ENCODE results near the gene DDX3X. TPM values are rescaled to one million over a fixed set of nuclear protein-coding genes. Genes with fewer than 3 reads are reported as not detected.

Gene DDX3X
- total RNA-seq, 2 donors from 2014 or later = 218 to 274 TPM

DNA sequence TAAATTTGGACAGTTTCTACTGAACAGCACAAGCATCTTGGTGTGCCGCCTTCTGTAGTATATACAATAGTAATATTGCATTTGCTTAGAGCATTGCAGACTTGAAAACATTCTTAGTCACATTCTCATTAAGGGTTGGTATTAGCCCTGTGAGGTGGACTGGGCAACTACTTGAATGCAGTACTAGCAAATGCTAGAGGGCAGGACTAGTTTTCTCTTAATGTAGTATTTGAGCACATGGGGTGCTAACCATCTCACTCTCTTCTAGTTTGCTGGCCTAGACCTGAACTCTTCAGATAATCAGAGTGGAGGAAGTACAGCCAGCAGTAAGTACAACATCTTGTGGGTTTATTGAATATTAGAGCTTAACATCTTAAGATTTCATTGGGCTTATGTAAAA lies 3.2 kb downstream of the DDX3X start:
- no CpG with 5 or more reads among the region's 1 CpG for WGBS, 2 experiments (ENCODE audit: insufficient coverage in 1 of 2, insufficient read length in 1 of 2)
- H3K27ac ChIP-seq (ENCODE audit: low read depth, low read length) = no peak overlapping the region
- no peaks in the 10 kb centered on the region for H3K27me3 ChIP-seq (ENCODE audit: control insufficient read depth, insufficient read depth, low read length, poor library complexity, severe bottlenecking)
- no peaks in the 10 kb centered on the region for H3K9me3 ChIP-seq (ENCODE audit: control insufficient read depth, low read length)
- DNase-seq = no peak
- TF ChIP-seq, protein P1, sequence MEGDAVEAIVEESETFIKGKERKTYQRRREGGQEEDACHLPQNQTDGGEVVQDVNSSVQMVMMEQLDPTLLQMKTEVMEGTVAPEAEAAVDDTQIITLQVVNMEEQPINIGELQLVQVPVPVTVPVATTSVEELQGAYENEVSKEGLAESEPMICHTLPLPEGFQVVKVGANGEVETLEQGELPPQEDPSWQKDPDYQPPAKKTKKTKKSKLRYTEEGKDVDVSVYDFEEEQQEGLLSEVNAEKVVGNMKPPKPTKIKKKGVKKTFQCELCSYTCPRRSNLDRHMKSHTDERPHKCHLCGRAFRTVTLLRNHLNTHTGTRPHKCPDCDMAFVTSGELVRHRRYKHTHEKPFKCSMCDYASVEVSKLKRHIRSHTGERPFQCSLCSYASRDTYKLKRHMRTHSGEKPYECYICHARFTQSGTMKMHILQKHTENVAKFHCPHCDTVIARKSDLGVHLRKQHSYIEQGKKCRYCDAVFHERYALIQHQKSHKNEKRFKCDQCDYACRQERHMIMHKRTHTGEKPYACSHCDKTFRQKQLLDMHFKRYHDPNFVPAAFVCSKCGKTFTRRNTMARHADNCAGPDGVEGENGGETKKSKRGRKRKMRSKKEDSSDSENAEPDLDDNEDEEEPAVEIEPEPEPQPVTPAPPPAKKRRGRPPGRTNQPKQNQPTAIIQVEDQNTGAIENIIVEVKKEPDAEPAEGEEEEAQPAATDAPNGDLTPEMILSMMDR (conservative IDR thresholded peaks at IDR 0.05) = no peak
- H3K9ac ChIP-seq (ENCODE audit: extremely low read depth, low read length, poor library complexity, severe bottlenecking) = peak overlapping the region; percentile 99
- Mint-ChIP-seq H3K27ac (no peak overlapping the region), H3K36me3 (ENCODE audit: low read depth) (peaks cover 50% of the 10 kb centered on the region), H3K9me3 (peaks cover 28% of the 10 kb centered on the region), H3K4me3 (peak overlapping the region; percentile 95), H3K27me3 (ENCODE audit: insufficient read depth) (no peaks in the 10 kb centered on the region), H3K4me1 (peaks cover 3% of the 10 kb centered on the region)
- peak overlapping the region; percentile 96 for H3K4me3 ChIP-seq (ENCODE audit: low read length)
- peaks cover 53% of the 10 kb centered on the region for H3K36me3 ChIP-seq (ENCODE audit: control insufficient read depth, insufficient read depth, low read length)
- H3K4me1 ChIP-seq (ENCODE audit: control insufficient read depth, insufficient read depth, low read length) = no peaks in the 10 kb centered on the region

GRCh38 chrX:41338436-41338835 lies 4.5 kb downstream of the DDX3X start:
- peaks cover 3% of the 10 kb centered on the region for H3K4me1 Mint-ChIP-seq
- peaks cover 28% of the 10 kb centered on the region for H3K9me3 Mint-ChIP-seq
- Histone ChIP-seq H3K9ac (ENCODE audit: extremely low read depth, low read length, poor library complexity, severe bottlenecking) (peak overlapping the region; percentile 99), H3K4me1 (ENCODE audit: control insufficient read depth, insufficient read depth, low read length) (no peaks in the 10 kb centered on the region), H3K4me3 (ENCODE audit: low read length) (peak overlapping the region; percentile 96), H3K9me3 (ENCODE audit: control insufficient read depth, low read length) (no peaks in the 10 kb centered on the region), H3K27me3 (ENCODE audit: control insufficient read depth, insufficient read depth, low read length, poor library complexity, severe bottlenecking) (no peaks in the 10 kb centered on the region), H3K36me3 (ENCODE audit: control insufficient read depth, insufficient read depth, low read length) (peaks cover 66% of the 10 kb centered on the region), H3K27ac (ENCODE audit: low read depth, low read length) (no peak overlapping the region)
- no peaks in the 10 kb centered on the region for H3K27me3 Mint-ChIP-seq (ENCODE audit: insufficient read depth)
- H3K27ac Mint-ChIP-seq = no peak overlapping the region
- peaks cover 56% of the 10 kb centered on the region for H3K36me3 Mint-ChIP-seq (ENCODE audit: low read depth)
- whole genome bisulfite sequencing, 2 experiments (ENCODE audit: insufficient coverage in 1 of 2, insufficient read length in 1 of 2) = no CpG with 5 or more reads among the region's 1 CpG
- H3K4me3 Mint-ChIP-seq = peak overlapping the region; percentile 95
- TF ChIP-seq, protein P1 (conservative IDR thresholded peaks at IDR 0.05) = no peak
- DNase-seq = no peak

GRCh38 chrX:41339148-41339547 lies 5.2 kb downstream of the DDX3X start:
- Histone ChIP-seq H3K4me1 (ENCODE audit: control insufficient read depth, insufficient read depth, low read length) (no peaks in the 10 kb centered on the region), H3K27me3 (ENCODE audit: control insufficient read depth, insufficient read depth, low read length, poor library complexity, severe bottlenecking) (no peaks in the 10 kb centered on the region), H3K4me3 (ENCODE audit: low read length) (peak overlapping the region; percentile 56), H3K9ac (ENCODE audit: extremely low read depth, low read length, poor library complexity, severe bottlenecking) (no peak overlapping the region), H3K27ac (ENCODE audit: low read depth, low read length) (no peak overlapping the region), H3K36me3 (ENCODE audit: control insufficient read depth, insufficient read depth, low read length) (peaks cover 73% of the 10 kb centered on the region), H3K9me3 (ENCODE audit: control insufficient read depth, low read length) (no peaks in the 10 kb centered on the region)
- no peak overlapping the region for H3K4me3 Mint-ChIP-seq
- H3K36me3 Mint-ChIP-seq (ENCODE audit: low read depth) = peaks cover 62% of the 10 kb centered on the region
- H3K9me3 Mint-ChIP-seq = peaks cover 29% of the 10 kb centered on the region
- no peaks in the 10 kb centered on the region for H3K27me3 Mint-ChIP-seq (ENCODE audit: insufficient read depth)
- H3K4me1 Mint-ChIP-seq = peaks cover 3% of the 10 kb centered on the region
- H3K27ac Mint-ChIP-seq = no peak overlapping the region
- no peak for DNase-seq
- 95 to 100% methylated on average over 2 to 4 of the region's 4 CpGs for WGBS, 2 experiments (ENCODE audit: insufficient coverage in 1 of 2, insufficient read length in 1 of 2)
- TF ChIP-seq, protein P1 (conservative IDR thresholded peaks at IDR 0.05) = no peak
